ENCODE measurements around the gene NR1D1.

DNA sequence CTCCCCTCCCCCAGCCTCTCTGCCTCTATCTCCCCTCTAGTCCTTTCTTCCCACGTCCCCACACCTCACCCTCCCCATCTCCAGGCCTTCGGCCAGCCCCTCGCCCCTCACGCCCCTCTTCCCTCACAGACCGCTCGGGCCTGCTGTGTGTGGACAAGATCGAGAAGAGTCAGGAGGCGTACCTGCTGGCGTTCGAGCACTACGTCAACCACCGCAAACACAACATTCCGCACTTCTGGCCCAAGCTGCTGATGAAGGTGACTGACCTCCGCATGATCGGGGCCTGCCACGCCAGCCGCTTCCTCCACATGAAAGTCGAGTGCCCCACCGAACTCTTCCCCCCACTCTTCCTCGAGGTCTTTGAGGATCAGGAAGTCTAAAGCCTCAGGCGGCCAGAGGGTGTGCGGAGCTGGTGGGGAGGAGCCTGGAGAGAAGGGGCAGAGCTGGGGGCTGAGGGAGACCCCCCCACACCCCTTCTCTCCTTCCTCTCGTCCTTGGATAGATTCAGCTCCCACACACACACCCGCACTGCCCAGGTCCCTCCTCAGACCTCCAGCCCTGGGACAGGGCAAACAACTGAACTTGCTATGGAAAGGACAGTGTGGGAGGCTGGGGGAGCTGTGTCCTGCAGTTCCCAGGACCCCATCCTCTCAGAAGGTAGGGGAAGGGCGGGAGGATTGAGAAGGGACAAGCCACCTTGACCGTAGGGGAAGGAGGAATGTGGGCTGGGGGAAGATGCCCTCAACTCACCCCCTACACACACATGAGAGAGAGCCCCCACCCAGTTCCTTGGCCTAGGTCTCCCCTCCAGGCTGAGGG is 11.1 kb downstream of the NR1D1 start:
- TF ChIP-seq, protein P1, sequence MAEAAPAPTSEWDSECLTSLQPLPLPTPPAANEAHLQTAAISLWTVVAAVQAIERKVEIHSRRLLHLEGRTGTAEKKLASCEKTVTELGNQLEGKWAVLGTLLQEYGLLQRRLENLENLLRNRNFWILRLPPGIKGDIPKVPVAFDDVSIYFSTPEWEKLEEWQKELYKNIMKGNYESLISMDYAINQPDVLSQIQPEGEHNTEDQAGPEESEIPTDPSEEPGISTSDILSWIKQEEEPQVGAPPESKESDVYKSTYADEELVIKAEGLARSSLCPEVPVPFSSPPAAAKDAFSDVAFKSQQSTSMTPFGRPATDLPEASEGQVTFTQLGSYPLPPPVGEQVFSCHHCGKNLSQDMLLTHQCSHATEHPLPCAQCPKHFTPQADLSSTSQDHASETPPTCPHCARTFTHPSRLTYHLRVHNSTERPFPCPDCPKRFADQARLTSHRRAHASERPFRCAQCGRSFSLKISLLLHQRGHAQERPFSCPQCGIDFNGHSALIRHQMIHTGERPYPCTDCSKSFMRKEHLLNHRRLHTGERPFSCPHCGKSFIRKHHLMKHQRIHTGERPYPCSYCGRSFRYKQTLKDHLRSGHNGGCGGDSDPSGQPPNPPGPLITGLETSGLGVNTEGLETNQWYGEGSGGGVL (tag by site-specific recombination; IDR thresholded peaks at IDR 0.05) = no peak
- no peak for TF ChIP-seq ZNF561 (tag by site-specific recombination; IDR thresholded peaks at IDR 0.05; ENCODE audit: borderline replicate concordance)
- TF ChIP-seq, protein P2, sequence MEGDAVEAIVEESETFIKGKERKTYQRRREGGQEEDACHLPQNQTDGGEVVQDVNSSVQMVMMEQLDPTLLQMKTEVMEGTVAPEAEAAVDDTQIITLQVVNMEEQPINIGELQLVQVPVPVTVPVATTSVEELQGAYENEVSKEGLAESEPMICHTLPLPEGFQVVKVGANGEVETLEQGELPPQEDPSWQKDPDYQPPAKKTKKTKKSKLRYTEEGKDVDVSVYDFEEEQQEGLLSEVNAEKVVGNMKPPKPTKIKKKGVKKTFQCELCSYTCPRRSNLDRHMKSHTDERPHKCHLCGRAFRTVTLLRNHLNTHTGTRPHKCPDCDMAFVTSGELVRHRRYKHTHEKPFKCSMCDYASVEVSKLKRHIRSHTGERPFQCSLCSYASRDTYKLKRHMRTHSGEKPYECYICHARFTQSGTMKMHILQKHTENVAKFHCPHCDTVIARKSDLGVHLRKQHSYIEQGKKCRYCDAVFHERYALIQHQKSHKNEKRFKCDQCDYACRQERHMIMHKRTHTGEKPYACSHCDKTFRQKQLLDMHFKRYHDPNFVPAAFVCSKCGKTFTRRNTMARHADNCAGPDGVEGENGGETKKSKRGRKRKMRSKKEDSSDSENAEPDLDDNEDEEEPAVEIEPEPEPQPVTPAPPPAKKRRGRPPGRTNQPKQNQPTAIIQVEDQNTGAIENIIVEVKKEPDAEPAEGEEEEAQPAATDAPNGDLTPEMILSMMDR (tag by site-specific recombination; IDR thresholded peaks at IDR 0.05) = no peak
- TF ChIP-seq ZNF529 (tag by site-specific recombination; IDR thresholded peaks at IDR 0.05; ENCODE audit: insufficient replicate concordance) = no peak
- TF ChIP-seq ZBTB7A (tag by site-specific recombination; IDR thresholded peaks at IDR 0.05; ENCODE audit: low read depth) = no peak

All from HEK293 (cell line).